Fibroblast of the aortic adventitia (primary cell): ENCODE results near the gene TMEM208. TPM values are rescaled to one million over a fixed set of nuclear protein-coding genes. Genes with fewer than 3 reads are reported as not detected.
A peak's percentile ranks its signal among the peaks of the same experiment; 100 is the strongest.

ENCODE experiments used
- DNase-seq: peaks from one replicate; pipeline ENCODE4 v3.0.0-alpha.2; 2010; ENCODE audit warnings: low read depth
- H3K4me3 ChIP-seq: 2 replicates; pipeline ENCODE4 v1.5.1; 2011; ENCODE audit warnings: low read depth, mild to moderate bottlenecking, control low read depth, low read length, moderate library complexity
- small RNA-seq: library from RNA; depleted of rRNA; stranded (forward); fragments of <200 nt; gene quantifications from one replicate; pipeline ENCODE3, GENCODE V24; 2012
- total RNA-seq: library from RNA; depleted of rRNA; stranded (reverse); fragments of >200 nt; gene quantifications from 2 replicates; pipeline ENCODE4 v1.2.3, GENCODE V29; 2012; ENCODE audit warnings: low replicate concordance
- TF ChIP-seq, protein P1 (sequence below): IDR thresholded peaks from 2 replicates; pipeline ENCODE4 v1.5.1; 2011; ENCODE audit warnings: mild to moderate bottlenecking, low read length, control low read depth, inconsistent platforms; ENCODE audit not compliant: insufficient read depth

Gene TMEM208
- total RNA-seq, 1 donor, result 24.3 TPM

DNA sequence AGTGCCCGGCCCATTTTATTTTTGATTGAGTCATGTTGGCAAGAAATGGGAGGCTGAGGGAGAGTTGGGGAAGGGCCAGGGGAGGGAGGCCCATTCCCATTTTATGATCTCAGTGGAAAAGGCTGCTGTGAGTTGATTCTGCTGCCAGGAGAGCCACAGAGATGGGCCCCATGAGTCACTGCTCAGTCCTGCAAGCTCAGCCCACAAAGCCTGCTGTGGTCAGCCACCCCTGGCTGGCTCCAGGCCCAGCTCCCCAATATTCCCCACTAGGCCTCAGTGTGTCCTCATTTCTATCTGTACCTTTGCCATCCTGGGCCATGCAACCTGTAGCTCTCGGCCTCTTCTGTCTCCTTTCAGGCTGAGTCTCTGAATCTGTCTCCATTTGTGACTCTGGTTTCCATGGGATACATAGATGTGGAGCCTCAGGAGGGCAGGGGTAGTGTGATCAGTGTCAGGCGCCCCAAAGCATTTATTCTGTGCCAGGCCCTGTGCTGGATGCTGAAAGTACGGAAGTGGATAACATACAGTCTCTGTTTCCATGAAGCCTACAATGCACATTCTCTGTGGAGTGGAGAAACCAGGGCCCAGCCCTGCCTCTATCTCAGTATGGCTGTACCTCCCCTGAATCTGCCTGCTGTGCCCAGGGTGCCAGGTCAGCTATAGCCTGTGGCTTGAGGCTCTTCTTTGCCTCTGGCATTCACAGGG, 50.5 kb downstream of the TMEM208 start:
- peak; percentile 99 for DNase-seq
- peak overlapping the region; percentile 6 for H3K4me3 ChIP-seq
- TF ChIP-seq, protein P1, sequence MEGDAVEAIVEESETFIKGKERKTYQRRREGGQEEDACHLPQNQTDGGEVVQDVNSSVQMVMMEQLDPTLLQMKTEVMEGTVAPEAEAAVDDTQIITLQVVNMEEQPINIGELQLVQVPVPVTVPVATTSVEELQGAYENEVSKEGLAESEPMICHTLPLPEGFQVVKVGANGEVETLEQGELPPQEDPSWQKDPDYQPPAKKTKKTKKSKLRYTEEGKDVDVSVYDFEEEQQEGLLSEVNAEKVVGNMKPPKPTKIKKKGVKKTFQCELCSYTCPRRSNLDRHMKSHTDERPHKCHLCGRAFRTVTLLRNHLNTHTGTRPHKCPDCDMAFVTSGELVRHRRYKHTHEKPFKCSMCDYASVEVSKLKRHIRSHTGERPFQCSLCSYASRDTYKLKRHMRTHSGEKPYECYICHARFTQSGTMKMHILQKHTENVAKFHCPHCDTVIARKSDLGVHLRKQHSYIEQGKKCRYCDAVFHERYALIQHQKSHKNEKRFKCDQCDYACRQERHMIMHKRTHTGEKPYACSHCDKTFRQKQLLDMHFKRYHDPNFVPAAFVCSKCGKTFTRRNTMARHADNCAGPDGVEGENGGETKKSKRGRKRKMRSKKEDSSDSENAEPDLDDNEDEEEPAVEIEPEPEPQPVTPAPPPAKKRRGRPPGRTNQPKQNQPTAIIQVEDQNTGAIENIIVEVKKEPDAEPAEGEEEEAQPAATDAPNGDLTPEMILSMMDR, result no peak

DNA sequence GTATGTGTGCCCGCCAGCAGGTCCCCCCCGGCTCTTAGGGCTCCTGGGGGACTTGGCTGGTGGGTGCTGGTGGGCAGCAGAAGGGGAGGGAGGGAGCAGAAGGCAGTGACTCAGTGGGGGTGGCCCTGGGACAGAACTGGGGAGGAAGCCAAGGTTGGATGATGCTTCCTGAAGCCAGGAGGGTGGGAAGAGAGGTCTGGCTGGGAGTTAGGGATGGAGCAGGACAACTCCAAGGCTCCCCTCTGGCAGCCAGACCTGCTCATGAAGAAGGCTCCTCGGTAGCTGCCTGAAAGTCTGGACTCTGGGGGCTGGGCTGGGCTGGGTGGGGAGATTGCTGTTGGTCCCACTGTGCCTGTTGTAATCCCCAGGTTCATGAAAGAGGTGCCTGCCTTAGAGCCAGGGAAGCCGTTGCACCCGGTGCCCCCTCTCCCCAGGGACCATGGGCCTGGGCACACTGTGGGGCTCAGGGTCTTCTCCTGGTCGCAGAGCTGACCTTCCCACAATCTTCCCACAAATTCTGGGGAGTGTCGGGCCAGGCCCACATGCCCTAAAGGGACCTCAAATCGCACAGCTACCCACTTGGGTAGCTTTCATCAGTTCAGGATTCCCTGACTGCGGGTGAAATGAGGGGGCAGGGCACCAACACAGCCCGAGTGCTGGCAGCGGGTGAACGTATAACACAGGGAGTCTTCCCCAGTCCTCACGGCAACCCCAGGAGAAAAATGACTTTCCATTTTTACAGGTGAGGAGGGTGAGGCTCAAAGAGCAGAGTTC, 51.3 kb downstream of the TMEM208 start:
- peak; percentile 90 for DNase-seq
- peak overlapping the region; percentile 67 for H3K4me3 ChIP-seq
- TF ChIP-seq, protein P1, result no peak

Small RNA genes within 50 kb of the gene (small RNA-seq; reads per million reads assigned to genes)
- 4.6 reads per million, percentile 87 among the genes with 10 or more reads in this experiment for gene MIR328

Other genes starting within 250 kb of the TMEM208 start
- 2.2 and 4.7 TPM in 2 replicates for gene CES4A, start 238.5 kb upstream of the TMEM208 start, total RNA-seq
- gene CBFB, start 198.0 kb upstream of the TMEM208 start, total RNA-seq, result 74.3 and 125 TPM in 2 replicates
- gene PHAF1, start 117.2 kb upstream of the TMEM208 start, total RNA-seq, result 2.9 and 15.9 TPM in 2 replicates
- gene B3GNT9, start 76.1 kb upstream of the TMEM208 start, total RNA-seq, result 37.0 and 42.4 TPM in 2 replicates
- gene TRADD, start 67.2 kb upstream of the TMEM208 start, total RNA-seq, result 12.3 and 29.1 TPM in 2 replicates
- gene FBXL8, start 67.2 kb upstream of the TMEM208 start, total RNA-seq, result 11.3 and 29.7 TPM in 2 replicates
- 6.4 and 17.9 TPM in 2 replicates for gene HSF4, start 62.4 kb upstream of the TMEM208 start, total RNA-seq
- gene NOL3, start 56.6 kb upstream of the TMEM208 start, total RNA-seq, result 10.1 and 27.1 TPM in 2 replicates
- gene MATCAP1, start 43.2 kb upstream of the TMEM208 start, total RNA-seq, result 8.6 and 9.9 TPM in 2 replicates
- gene EXOC3L1, start 37.0 kb upstream of the TMEM208 start, total RNA-seq, result 0.98 TPM in 1 of 2 replicates, not detected in the other
- gene E2F4, start 35.0 kb upstream of the TMEM208 start, total RNA-seq, result 31.9 and 47.5 TPM in 2 replicates
- gene ELMO3, start 28.0 kb upstream of the TMEM208 start, total RNA-seq, result 0.09 and 0.33 TPM in 2 replicates
- 14.1 and 19.7 TPM in 2 replicates for gene FHOD1, start 20.4 kb downstream of the TMEM208 start, total RNA-seq
- 0.65 and 1.4 TPM in 2 replicates for gene SLC9A5, start 21.8 kb downstream of the TMEM208 start, total RNA-seq
- gene PLEKHG4, start 52.4 kb downstream of the TMEM208 start, total RNA-seq, result 13.3 and 24.3 TPM in 2 replicates
- not detected in 2 replicates for gene KCTD19, start 99.6 kb downstream of the TMEM208 start, total RNA-seq
- gene LRRC36, start 99.7 kb downstream of the TMEM208 start, total RNA-seq, result not detected in 2 replicates
- 0.74 and 0.99 TPM in 2 replicates for gene TPPP3, start 166.4 kb downstream of the TMEM208 start, total RNA-seq
- 7.1 and 7.6 TPM in 2 replicates for gene ZDHHC1, start 189.3 kb downstream of the TMEM208 start, total RNA-seq
- gene HSD11B2, start 204.0 kb downstream of the TMEM208 start, total RNA-seq, result not detected in 2 replicates